ENCODE results near the gene RPRD1B. TPM values are rescaled to one million over a fixed set of nuclear protein-coding genes. Genes with fewer than 3 reads are reported as not detected.

RPRD1B gene
- total RNA-seq, 8 experiments from 2014 or later = 12.7 to 34.1 (median 21.0) TPM

- Histone ChIP-seq H3K4me3 (peak overlapping the region; percentile 83 to 94 (median 87)), H3K4me1 (replicated peaks in 1 of 2) (peaks cover 19 to 23% of the 10 kb centered on the region in 2 donors), H3K27ac (peak overlapping the region; percentile 89 to 93)
- WGBS, 10 experiments = 8 to 74% (median 31%) methylated on average over 3 to 23 of the region's 28 CpGs
- in situ Hi-C loops (cut with MboI; ENCODE audit: low pct_unique_long_range_greater_than_20kb in 2 of 9, low sequenced_read_pairs in 9 of 9, unreplicated experiment in 9 of 9) = no loop called here
- ATAC-seq (replicated peaks in 6 of 8) = peak in 3 of 8 experiments; percentile 50 to 59 (median 57)
Observed at GRCh38 chr20:38032585-38033329, 789 bp upstream of the RPRD1B start.

GRCh38 chr20:38034108-38034649 lies 633 bp downstream of the RPRD1B start:
- Histone ChIP-seq H3K4me3 (peak overlapping the region; percentile 83 to 94 (median 87)), H3K27ac (peak overlapping the region; percentile 89 to 93), H3K4me1 (replicated peaks in 1 of 2) (peaks cover 19 to 23% of the 10 kb centered on the region in 2 donors)
- 0 to 18% (median 3%) methylated on average over 2 to 14 of the region's 14 CpGs; no CpG with 5 or more reads in 2 of the 10 experiments for WGBS, 10 experiments
- in situ Hi-C loops (cut with MboI; ENCODE audit: low pct_unique_long_range_greater_than_20kb in 2 of 9, low sequenced_read_pairs in 9 of 9, unreplicated experiment in 9 of 9) = no loop called here
- peak in 1 of 8 experiments; percentile 3 for ATAC-seq (replicated peaks in 6 of 8)

GRCh38 chr20:38034961-38035360 lies 1.4 kb downstream of the RPRD1B start:
- in situ Hi-C loops (cut with MboI; ENCODE audit: low pct_unique_long_range_greater_than_20kb in 2 of 9, low sequenced_read_pairs in 9 of 9, unreplicated experiment in 9 of 9) = no loop called here
- 63 to 100% (median 80%) methylated on average over 2 to 6 of the region's 6 CpGs; no CpG with 5 or more reads in 1 of the 10 experiments for WGBS, 10 experiments
- H3K4me3 ChIP-seq = peak overlapping the region; percentile 83 to 94 (median 87)
- ATAC-seq (replicated peaks in 6 of 8) = no peak
- H3K4me1 ChIP-seq (replicated peaks in 1 of 2) = peaks cover 19 to 23% of the 10 kb centered on the region in 2 donors
- no peak overlapping the region for H3K27ac ChIP-seq

- H3K27ac ChIP-seq = no peak overlapping the region
- H3K4me3 ChIP-seq = no peak overlapping the region
- in situ Hi-C loops (cut with MboI; ENCODE audit: low pct_unique_long_range_greater_than_20kb in 2 of 9, low sequenced_read_pairs in 9 of 9, unreplicated experiment in 9 of 9) = no loop called here
- H3K4me1 ChIP-seq (replicated peaks in 1 of 2) = peaks cover 19 to 23% of the 10 kb centered on the region in 2 donors
- no peak for ATAC-seq (replicated peaks in 6 of 8)
- 86 to 100% (median 90%) methylated on average over 3 to 5 of the region's 5 CpGs; no CpG with 5 or more reads in 1 of the 10 experiments for WGBS, 10 experiments
Observed at GRCh38 chr20:38036366-38036765, 2.8 kb downstream of the RPRD1B start.

- 38 to 100% (median 88%) methylated on average over 1 of the region's 1 CpG; no CpG with 5 or more reads in 1 of the 10 experiments for WGBS, 10 experiments
- in situ Hi-C loops (cut with MboI; ENCODE audit: low pct_unique_long_range_greater_than_20kb in 2 of 9, low sequenced_read_pairs in 9 of 9, unreplicated experiment in 9 of 9) = no loop called here
- ATAC-seq (replicated peaks in 6 of 8) = no peak
- Histone ChIP-seq H3K27ac (no peak overlapping the region), H3K4me1 (replicated peaks in 1 of 2) (peaks cover 3 to 8% of the 10 kb centered on the region in 2 donors), H3K4me3 (no peak overlapping the region)
Observed at GRCh38 chr20:38040276-38040675, 6.7 kb downstream of the RPRD1B start.

GRCh38 chr20:38043512-38044300 lies 10.2 kb downstream of the RPRD1B start:
- Histone ChIP-seq H3K4me3 (no peak overlapping the region), H3K27ac (no peak overlapping the region), H3K4me1 (replicated peaks in 1 of 2) (no peaks in the 10 kb centered on the region)
- in situ Hi-C loops (cut with MboI; ENCODE audit: low pct_unique_long_range_greater_than_20kb in 2 of 9, low sequenced_read_pairs in 9 of 9, unreplicated experiment in 9 of 9) = no loop called here
- peak in 7 of 8 experiments; percentile 93 to 100 (median 100) for ATAC-seq (replicated peaks in 6 of 8)
- WGBS, 10 experiments = 63 to 100% (median 97%) methylated on average over 1 to 10 of the region's 10 CpGs

GRCh38 chr20:38044685-38045084 lies 11.1 kb downstream of the RPRD1B start:
- no peak overlapping the region for H3K27ac ChIP-seq
- 88 to 100% (median 100%) methylated on average over 1 to 2 of the region's 3 CpGs; no CpG with 5 or more reads in 3 of the 10 experiments for WGBS, 10 experiments
- no peaks in the 10 kb centered on the region for H3K4me1 ChIP-seq (replicated peaks in 1 of 2)
- H3K4me3 ChIP-seq = no peak overlapping the region
- in situ Hi-C loops (cut with MboI; ENCODE audit: low pct_unique_long_range_greater_than_20kb in 2 of 9, low sequenced_read_pairs in 9 of 9, unreplicated experiment in 9 of 9) = no loop called here
- ATAC-seq (replicated peaks in 6 of 8) = no peak

- H3K4me1 ChIP-seq (replicated peaks in 1 of 2) = peaks cover 4 to 6% of the 10 kb centered on the region in 2 donors
- no peak overlapping the region for H3K4me3 ChIP-seq
- no peak for ATAC-seq (replicated peaks in 6 of 8)
- H3K27ac ChIP-seq = no peak overlapping the region
- in situ Hi-C loops (cut with MboI; ENCODE audit: low pct_unique_long_range_greater_than_20kb in 2 of 9, low sequenced_read_pairs in 9 of 9, unreplicated experiment in 9 of 9) = no loop called here
- 15 to 100% (median 70%) methylated on average over 1 to 4 of the region's 4 CpGs for WGBS, 10 experiments
Observed at GRCh38 chr20:38046572-38046971, 13.0 kb downstream of the RPRD1B start.

GRCh38 chr20:38049800-38050199 lies 16.3 kb downstream of the RPRD1B start:
- Histone ChIP-seq H3K4me1 (replicated peaks in 1 of 2) (peaks cover 4 to 6% of the 10 kb centered on the region in 2 donors), H3K27ac (no peak overlapping the region), H3K4me3 (no peak overlapping the region)
- 17 to 100% (median 87%) methylated on average over 1 to 3 of the region's 3 CpGs; no CpG with 5 or more reads in 2 of the 10 experiments for WGBS, 10 experiments
- ATAC-seq (replicated peaks in 6 of 8) = peak in 7 of 8 experiments; percentile 27 to 72 (median 52)
- in situ Hi-C loops (cut with MboI; ENCODE audit: low pct_unique_long_range_greater_than_20kb in 2 of 9, low sequenced_read_pairs in 9 of 9, unreplicated experiment in 9 of 9) = loop anchor here in 3 of 9 experiments (25.0 kb wide), 2 partner anchors 163 to 363 kb away; no protein-coding TSS in a partner anchor

GRCh38 chr20:38050686-38051085 lies 17.1 kb downstream of the RPRD1B start:
- ATAC-seq (replicated peaks in 6 of 8) = peak in 2 of 8 experiments; percentile 62 to 65
- WGBS, 10 experiments = 0 to 91% (median 45%) methylated on average over 1 of the region's 1 CpG; no CpG with 5 or more reads in 2 of the 10 experiments

GRCh38 chr20:38052870-38053269 lies 19.3 kb downstream of the RPRD1B start:
- in situ Hi-C loops (cut with MboI; ENCODE audit: low pct_unique_long_range_greater_than_20kb in 2 of 9, low sequenced_read_pairs in 9 of 9, unreplicated experiment in 9 of 9) = loop anchor here in 3 of 9 experiments (25.0 kb wide), 2 partner anchors 159 to 359 kb away; no protein-coding TSS in a partner anchor
- peaks cover 4 to 9% of the 10 kb centered on the region in 2 donors for H3K4me1 ChIP-seq (replicated peaks in 1 of 2)
- H3K4me3 ChIP-seq = no peak overlapping the region
- ATAC-seq (replicated peaks in 6 of 8) = no peak
- 60 to 100% (median 90%) methylated on average over 1 to 2 of the region's 2 CpGs; no CpG with 5 or more reads in 2 of the 10 experiments for WGBS, 10 experiments
- no peak overlapping the region for H3K27ac ChIP-seq

More at GRCh38 chr20:38050686-38051085, 17.1 kb downstream of the RPRD1B start:
- Histone ChIP-seq H3K4me1 (replicated peaks in 1 of 2) (peaks cover 4 to 6% of the 10 kb centered on the region in 2 donors), H3K4me3 (no peak overlapping the region), H3K27ac (no peak overlapping the region)
- in situ Hi-C loops (cut with MboI; ENCODE audit: low pct_unique_long_range_greater_than_20kb in 2 of 9, low sequenced_read_pairs in 9 of 9, unreplicated experiment in 9 of 9) = loop anchor here in 3 of 9 experiments (25.0 kb wide), 2 partner anchors 162 to 362 kb away; no protein-coding TSS in a partner anchor

- H3K4me1 ChIP-seq (replicated peaks in 1 of 2) = peaks cover 4 to 9% of the 10 kb centered on the region in 2 donors
- WGBS, 10 experiments = 75 to 100% (median 100%) methylated on average over 1 to 2 of the region's 2 CpGs; no CpG with 5 or more reads in 2 of the 10 experiments
- H3K4me3 ChIP-seq = no peak overlapping the region
- no peak overlapping the region for H3K27ac ChIP-seq
- in situ Hi-C loops (cut with MboI; ENCODE audit: low pct_unique_long_range_greater_than_20kb in 2 of 9, low sequenced_read_pairs in 9 of 9, unreplicated experiment in 9 of 9) = loop anchor here in 3 of 9 experiments (25.0 kb wide), 2 partner anchors 158 to 358 kb away; no protein-coding TSS in a partner anchor
- no peak for ATAC-seq (replicated peaks in 6 of 8)
Observed at GRCh38 chr20:38054647-38055046, 21.1 kb downstream of the RPRD1B start.
